GM13976 (cell line): ENCODE measurements around the gene HMGB2.

ENCODE experiments used
- DNase-seq: peaks from one replicate; pipeline ENCODE4 v3.0.0; 2012; ENCODE audit warnings: low spot score
- in situ Hi-C: fragments of 300-500 bp; cut with MboI; formaldehyde crosslinking; loops from one replicate; pipeline ENCODE4 v1.12.0; 2022; ENCODE audit warnings: low sequenced_read_pairs, mixed read lengths, inconsistent platforms; ENCODE audit not compliant: unreplicated experiment
- TF ChIP-seq, protein P1 (sequence below): IDR thresholded peaks from 2 replicates; pipeline ENCODE4 v1.5.1; 2012; ENCODE audit warnings: borderline replicate concordance, mild to moderate bottlenecking; ENCODE audit not compliant: insufficient read depth; ENCODE audit errors: extremely low read depth, missing control alignments, control extremely low read depth

HMGB2 gene

DNA sequence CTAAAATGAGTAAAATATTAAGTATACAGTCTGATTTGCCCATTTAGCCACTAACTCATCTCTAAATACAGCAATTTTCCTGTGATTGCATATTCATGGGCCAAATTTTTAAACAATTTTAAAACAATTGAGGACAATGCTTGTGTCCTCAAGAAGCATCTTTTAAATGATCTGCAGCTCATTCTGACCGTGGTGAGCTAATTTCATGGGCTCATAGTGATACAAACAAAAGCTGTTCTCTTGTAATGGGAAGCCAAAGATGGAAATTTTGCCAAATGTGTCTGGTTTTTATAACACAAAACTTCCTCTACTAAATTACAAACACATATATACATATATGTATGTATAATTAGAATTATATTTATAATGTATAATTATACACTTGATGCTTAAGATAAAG, 39.7 kb downstream of the HMGB2 start:
- no peak for DNase-seq
- in situ Hi-C loops: no loop called here
- TF ChIP-seq, protein P1, sequence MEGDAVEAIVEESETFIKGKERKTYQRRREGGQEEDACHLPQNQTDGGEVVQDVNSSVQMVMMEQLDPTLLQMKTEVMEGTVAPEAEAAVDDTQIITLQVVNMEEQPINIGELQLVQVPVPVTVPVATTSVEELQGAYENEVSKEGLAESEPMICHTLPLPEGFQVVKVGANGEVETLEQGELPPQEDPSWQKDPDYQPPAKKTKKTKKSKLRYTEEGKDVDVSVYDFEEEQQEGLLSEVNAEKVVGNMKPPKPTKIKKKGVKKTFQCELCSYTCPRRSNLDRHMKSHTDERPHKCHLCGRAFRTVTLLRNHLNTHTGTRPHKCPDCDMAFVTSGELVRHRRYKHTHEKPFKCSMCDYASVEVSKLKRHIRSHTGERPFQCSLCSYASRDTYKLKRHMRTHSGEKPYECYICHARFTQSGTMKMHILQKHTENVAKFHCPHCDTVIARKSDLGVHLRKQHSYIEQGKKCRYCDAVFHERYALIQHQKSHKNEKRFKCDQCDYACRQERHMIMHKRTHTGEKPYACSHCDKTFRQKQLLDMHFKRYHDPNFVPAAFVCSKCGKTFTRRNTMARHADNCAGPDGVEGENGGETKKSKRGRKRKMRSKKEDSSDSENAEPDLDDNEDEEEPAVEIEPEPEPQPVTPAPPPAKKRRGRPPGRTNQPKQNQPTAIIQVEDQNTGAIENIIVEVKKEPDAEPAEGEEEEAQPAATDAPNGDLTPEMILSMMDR: no peak

DNA sequence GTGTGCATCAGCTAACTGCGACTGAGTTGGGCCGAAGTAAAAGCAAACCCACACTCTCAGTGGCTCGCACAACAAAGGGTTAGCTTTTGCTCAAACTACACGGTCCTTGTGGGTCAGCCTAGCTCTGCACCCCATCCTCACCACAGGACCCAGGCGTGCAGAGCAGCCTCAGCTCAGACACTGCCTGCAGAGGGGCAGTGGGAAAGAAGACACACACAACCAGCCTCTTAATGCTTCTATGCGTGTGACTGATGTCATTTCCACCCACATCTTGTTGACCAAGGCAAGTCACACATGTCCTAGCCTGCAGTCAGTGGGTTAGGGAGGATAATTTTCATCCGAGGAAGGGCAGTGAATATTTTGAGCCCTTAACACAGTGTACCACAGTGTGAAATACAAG, 40.5 kb downstream of the HMGB2 start:
- TF ChIP-seq, protein P1: no peak
- DNase-seq: no peak
- in situ Hi-C loops: no loop called here

DNA sequence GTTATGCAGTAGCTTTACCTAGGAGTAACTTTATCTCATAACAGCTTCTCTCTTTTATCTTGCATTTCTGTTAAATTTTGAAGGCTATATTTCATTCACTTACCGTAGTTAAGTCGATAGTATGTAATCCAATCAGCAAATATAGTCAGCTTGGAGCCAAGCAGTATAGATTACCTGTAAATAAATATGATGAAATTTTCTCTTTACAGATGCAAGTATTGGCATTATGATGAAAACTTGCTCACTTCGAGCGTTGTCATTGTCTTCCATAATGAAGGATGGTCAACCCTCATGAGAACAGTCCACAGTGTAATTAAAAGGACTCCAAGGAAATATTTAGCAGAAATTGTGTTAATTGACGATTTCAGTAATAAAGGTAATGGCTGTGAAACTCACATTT, 42.3 kb downstream of the HMGB2 start:
- in situ Hi-C loops: no loop called here
- no peak for DNase-seq
- TF ChIP-seq, protein P1: no peak

DNA sequence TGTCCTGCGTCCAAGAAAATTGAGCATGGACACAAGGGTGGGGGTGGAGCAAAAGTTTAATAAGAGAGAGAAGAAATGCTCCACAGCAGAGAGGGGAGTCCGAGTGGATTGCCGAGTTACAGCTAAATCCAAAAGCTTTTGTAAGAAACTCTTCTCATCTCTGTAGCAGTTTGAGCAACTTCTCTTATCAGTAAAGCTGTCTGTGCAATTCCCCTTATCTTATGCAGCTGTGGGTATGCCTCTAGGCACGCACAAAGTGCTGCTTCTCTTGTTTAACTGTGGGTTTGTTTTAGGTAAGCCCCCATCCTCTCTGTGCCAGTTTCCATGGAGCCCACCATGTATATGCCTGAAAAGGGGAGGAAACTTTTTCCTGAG, 44.8 kb downstream of the HMGB2 start:
- DNase-seq: no peak
- in situ Hi-C loops: no loop called here
- TF ChIP-seq, protein P1: no peak

DNA sequence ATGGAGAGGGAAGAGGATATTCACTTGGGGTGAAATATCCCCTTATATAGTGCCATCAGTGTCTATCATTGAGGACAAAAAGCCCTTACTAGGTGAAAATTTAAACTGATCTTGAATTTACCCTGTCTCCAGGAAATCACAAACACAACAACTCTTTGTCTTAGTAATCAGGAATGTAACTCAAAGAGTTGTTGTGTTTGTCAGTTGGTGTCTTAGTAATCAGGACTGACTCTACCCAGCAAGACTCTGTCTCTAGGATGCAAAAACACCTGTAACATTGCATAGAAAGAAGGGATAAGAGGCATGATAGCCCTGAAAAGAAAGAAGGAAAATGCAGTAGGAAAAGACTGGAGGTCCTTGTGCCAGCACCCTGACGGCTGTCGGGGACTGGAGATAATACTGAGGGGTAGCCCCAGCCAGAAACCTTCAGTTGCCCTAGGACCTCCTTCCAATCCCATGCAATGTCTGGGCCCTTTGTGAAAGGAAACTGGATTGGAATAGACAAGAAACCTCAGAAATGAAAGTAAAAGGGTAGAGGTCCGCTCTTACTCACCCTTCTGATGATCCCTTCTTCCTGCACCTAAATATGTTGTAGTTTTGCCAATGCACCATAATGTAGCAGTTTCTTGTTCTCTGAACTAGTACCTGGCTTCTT, 45.3 kb downstream of the HMGB2 start:
- TF ChIP-seq, protein P1: no peak
- in situ Hi-C loops: no loop called here
- no peak for DNase-seq

DNA sequence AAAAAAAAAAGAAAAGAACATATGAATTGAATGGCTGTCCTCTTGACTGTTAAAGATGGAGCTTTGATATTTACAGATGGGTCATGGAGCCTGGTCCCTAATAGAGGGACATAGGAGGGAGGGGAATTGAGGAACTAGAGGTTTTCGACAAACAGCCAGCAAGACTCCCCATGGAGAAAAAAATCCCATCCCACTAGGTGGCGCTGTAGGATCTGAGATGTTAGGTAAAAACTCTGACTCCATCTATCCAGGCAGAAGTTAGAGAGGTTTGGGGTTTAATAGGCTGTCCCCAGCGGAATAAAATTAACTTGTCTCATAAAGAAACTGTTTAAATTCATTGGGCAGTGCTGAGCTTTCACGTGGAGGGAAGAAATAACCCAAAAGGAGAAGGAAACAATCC, 45.9 kb downstream of the HMGB2 start:
- peak; percentile 59 for DNase-seq
- in situ Hi-C loops: no loop called here

DNA sequence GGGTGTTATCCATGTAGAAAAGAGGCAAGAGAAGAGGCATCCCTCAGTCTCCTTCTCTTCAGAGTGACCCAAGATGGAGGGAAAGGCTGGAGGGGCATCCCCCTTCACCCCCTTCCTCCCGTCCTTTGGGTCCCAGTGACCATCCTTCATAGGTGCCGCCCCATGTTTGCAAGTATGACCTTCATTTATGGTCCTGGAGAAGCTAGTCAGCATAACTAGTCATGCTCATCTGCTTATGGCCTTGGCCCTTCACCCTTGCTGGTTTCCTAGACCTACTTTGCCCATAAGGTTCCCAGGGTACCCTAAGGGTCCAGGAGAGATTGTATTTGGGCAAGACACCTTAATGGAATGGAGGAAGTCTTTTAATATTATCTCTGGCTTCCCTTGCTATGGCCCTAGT, 46.7 kb downstream of the HMGB2 start:
- DNase-seq: no peak
- in situ Hi-C loops: no loop called here
- TF ChIP-seq, protein P1: no peak

More for the DNA sequence above, 45.9 kb downstream of the HMGB2 start:
- TF ChIP-seq, protein P1: peak; percentile 41
